B cell (primary cell): ENCODE measurements around the gene RTN4RL1. TPM values are rescaled to one million over a fixed set of nuclear protein-coding genes. Genes with fewer than 3 reads are reported as not detected.

ENCODE experiments used
- ATAC-seq: fragments of 200-7000 bp; cut with Tn5 transposase; one replicate; pipeline ENCODE4 v1.10.0; 2021; ENCODE audit warnings: low read depth, mild to moderate bottlenecking, moderate number of reproducible peaks, moderate library complexity
- CTCF ChIA-PET: fragments of 350-600 bp; sonication (Branson Sonifier 250); formaldehyde crosslinking; loops from one replicate; lab custom pipeline; 2021; ENCODE audit warnings: antibody characterized with exemption, inconsistent platforms; lab: Charles Lee
- POLR2A ChIA-PET: fragments of 350-600 bp; sonication (Branson Sonifier 250); formaldehyde crosslinking; loops from one replicate; lab custom pipeline; 2021; ENCODE audit warnings: antibody characterized with exemption; lab: Charles Lee
- DNase-seq: peaks from one replicate; pipeline ENCODE4 v3.0.0; 2013
- H2AFZ ChIP-seq: 2 replicates; pipeline ENCODE4 v1.6.1; 2012; ENCODE audit warnings: mild to moderate bottlenecking, low read depth, low read length; ENCODE audit not compliant: insufficient read depth, poor library complexity, severe bottlenecking
- H3K27ac ChIP-seq, 2 donors: 1 replicate in 1 of 2; 2 replicates in 1 of 2; pipeline ENCODE4 v1.5.1; 2012 to 2013; ENCODE audit warnings: low read length in 2 of 2, mild to moderate bottlenecking in 2 of 2, moderate library complexity in 1 of 2
- H3K27me3 ChIP-seq, 4 experiments: fragments of 200-600 bp in 1 of 4; sonication (generic) in 1 of 4; replicated peaks in 1 of 4; 1 replicate in 2 of 4; 2 replicates in 2 of 4; pipeline versions ENCODE4 v1.6.1 to v1.7.0; 2013 to 2016; ENCODE audit warnings: low read length in 3 of 4, mild to moderate bottlenecking in 2 of 4, mixed read lengths in 1 of 4, moderate library complexity in 1 of 4; ENCODE audit not compliant: insufficient read depth in 4 of 4, control insufficient read depth in 3 of 4; ENCODE audit errors: control extremely low read depth in 1 of 4
- H3K36me3 ChIP-seq, 2 experiments: replicated peaks in 1 of 2; 1 replicate in 1 of 2; 2 replicates in 1 of 2; pipeline versions ENCODE4 v1.6.1 to v1.7.1; 2013; ENCODE audit warnings: low read length in 1 of 2; ENCODE audit not compliant: insufficient read depth in 2 of 2, control insufficient read depth in 1 of 2; ENCODE audit errors: control extremely low read depth in 1 of 2, extremely low read depth in 1 of 2
- H3K4me1 ChIP-seq, 2 donors: fragments of 200-600 bp in 1 of 2; sonication (generic) in 1 of 2; 1 replicate in 1 of 2; 2 replicates in 1 of 2; pipeline versions ENCODE4 v1.5.1 to v1.6.1; 2013 to 2017; ENCODE audit warnings: low read length in 2 of 2; ENCODE audit not compliant: control insufficient read depth in 2 of 2, insufficient read depth in 2 of 2
- H3K4me2 ChIP-seq: replicated peaks from 2 replicates; pipeline ENCODE3; 2012; ENCODE audit warnings: mild to moderate bottlenecking, low read depth, low read length; ENCODE audit not compliant: poor library complexity, severe bottlenecking
- H3K4me3 ChIP-seq, 5 experiments: fragments of 200-600 bp in 1 of 5; sonication (generic) in 1 of 5; 1 replicate in 3 of 5; 2 replicates in 2 of 5; pipeline versions ENCODE4 v1.5.1 to v1.7.0; 2011 to 2016; ENCODE audit warnings: low read length in 4 of 5, mild to moderate bottlenecking in 4 of 5, low read depth in 2 of 5, control low read depth in 1 of 5, moderate library complexity in 1 of 5; ENCODE audit not compliant: insufficient read depth in 1 of 5; ENCODE audit errors: control extremely low read depth in 1 of 5, extremely low read depth in 1 of 5
- H3K79me2 ChIP-seq: fragments of 200-600 bp; sonication (generic); one replicate; pipeline ENCODE4 v1.6.0; 2016; ENCODE audit warnings: low read length; ENCODE audit not compliant: control insufficient read depth, insufficient read depth
- H3K9ac ChIP-seq: fragments of 200-600 bp; sonication (generic); 2 replicates; pipeline ENCODE4 v1.6.1; 2017; ENCODE audit warnings: mild to moderate bottlenecking, low read length, moderate library complexity
- H3K9me3 ChIP-seq, 3 donors: one replicate each; pipeline versions ENCODE4 v1.6.1 to v1.7.1; 2013; ENCODE audit warnings: low read length in 2 of 3; ENCODE audit not compliant: control insufficient read depth in 2 of 3, insufficient read depth in 1 of 3; ENCODE audit errors: control extremely low read depth in 1 of 3
- H4K20me1 ChIP-seq: 2 replicates; pipeline ENCODE4 v1.6.0; 2012; ENCODE audit warnings: mild to moderate bottlenecking, low read length; ENCODE audit not compliant: insufficient read depth, control insufficient read depth, poor library complexity, severe bottlenecking
- H3K27ac Mint-ChIP-seq: one replicate; pipeline ENCODE4 v1.8.0; 2021; ENCODE audit warnings: mixed read lengths
- H3K27me3 Mint-ChIP-seq: one replicate; pipeline ENCODE4 v1.8.0; 2021; ENCODE audit warnings: mixed read lengths
- H3K4me1 Mint-ChIP-seq: one replicate; pipeline ENCODE4 v1.8.0; 2021; ENCODE audit warnings: mixed read lengths
- H3K4me3 Mint-ChIP-seq: one replicate; pipeline ENCODE4 v1.8.0; 2021; ENCODE audit warnings: mixed read lengths
- H3K9me3 Mint-ChIP-seq: one replicate; pipeline ENCODE4 v1.8.0; 2022; ENCODE audit warnings: mixed read lengths; ENCODE audit not compliant: insufficient read depth
- CTCF ChIP-seq: fragments of 200-600 bp; IDR thresholded peaks from one replicate; pipeline ENCODE4 v1.8.0; 2022; ENCODE audit warnings: antibody characterized with exemption, mild to moderate bottlenecking
- EZH2 ChIP-seq: IDR thresholded peaks from 2 replicates; pipeline ENCODE4 v1.6.1; 2012; ENCODE audit warnings: borderline replicate concordance, low read depth, mild to moderate bottlenecking, moderate library complexity, low read length; ENCODE audit not compliant: insufficient read depth, poor library complexity, severe bottlenecking
- WGBS: methylation state at CpG from one replicate; pipeline ENCODE4 v1.1.5; 2013; ENCODE audit warnings: missing lambda C conversion rate; ENCODE audit not compliant: insufficient coverage; 5-methylcytosine and 5-hydroxymethylcytosine counted together
- intact Hi-C: fragments of 100-400 bp; cut with micrococcal nuclease; formaldehyde crosslinking; loops from one replicate; pipeline ENCODE4 v1.10.0; 2022
- polyA plus RNA-seq: library from polyadenylated mRNA; depleted of rRNA; stranded (reverse); fragments of >200 nt; gene quantifications from 2 replicates; pipeline ENCODE4 v1.2.3, GENCODE V29; 2012
- total RNA-seq, 2 donors: library from RNA; stranded (reverse); fragments of 120-200 nt in 1 of 2; gene quantifications; 1 replicate in 1 of 2; 2 replicates in 1 of 2; pipeline versions ENCODE4 v1.2.3 to v1.2.4, GENCODE V29; 2013 to 2022

RTN4RL1 gene
- total and polyA plus RNA-seq, 2 donors (not counting 1 experiment from before 2014, with no cell fraction given) = 0.03 to 0.07 TPM

DNA sequence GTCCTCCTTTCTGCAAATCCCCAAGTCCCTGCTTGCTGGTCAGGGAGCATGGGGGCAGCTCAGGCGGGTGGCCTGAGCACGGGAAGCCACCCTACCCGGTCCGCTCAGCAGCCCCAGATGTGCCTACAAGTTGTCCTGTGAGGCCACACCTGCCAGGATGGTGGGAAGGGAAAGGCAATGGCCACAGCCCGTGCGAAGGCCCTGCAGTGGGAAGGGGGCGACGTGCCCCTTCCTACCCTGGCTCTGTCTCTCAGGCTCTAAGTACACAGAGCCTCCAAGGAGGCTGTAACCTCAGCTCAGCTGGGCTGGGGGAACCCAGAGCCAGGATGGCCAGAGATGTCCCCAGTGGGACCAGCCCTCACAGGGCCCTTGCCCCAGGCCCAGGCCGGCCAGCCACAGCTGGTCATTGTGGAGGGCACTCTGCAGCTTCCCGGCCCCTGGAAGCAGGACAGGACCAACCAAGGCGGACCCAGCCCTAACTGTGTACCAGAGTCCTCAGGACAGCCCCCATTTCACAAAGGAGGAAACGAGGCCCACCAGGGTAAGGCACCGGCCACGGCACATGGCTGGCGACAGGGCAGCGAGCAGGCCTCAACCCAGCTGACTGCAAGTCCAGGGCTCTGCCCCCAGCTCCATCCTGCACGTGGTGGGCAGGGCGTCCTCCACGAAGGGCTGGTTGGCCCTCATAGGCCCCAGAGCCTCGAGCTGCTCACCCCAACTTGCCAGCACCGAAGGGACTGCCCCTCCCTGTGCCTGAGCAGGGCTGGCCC is 82.3 kb downstream of the RTN4RL1 start:
- no peak for ATAC-seq
- no peaks in the 10 kb centered on the region for H3K27me3 Mint-ChIP-seq
- no peaks in the 10 kb centered on the region for H3K4me1 Mint-ChIP-seq
- no peak overlapping the region for H2AFZ ChIP-seq
- no peak overlapping the region for H3K4me2 ChIP-seq
- H3K4me3 ChIP-seq = no peak overlapping the region
- ChIA-PET POLR2A (no interaction called here), CTCF (no interaction called here)
- no peaks in the 10 kb centered on the region for H3K9me3 ChIP-seq
- H4K20me1 ChIP-seq = no peaks in the 10 kb centered on the region
- no peaks in the 10 kb centered on the region for H3K9me3 Mint-ChIP-seq
- H3K36me3 ChIP-seq = no peaks in the 10 kb centered on the region
- no peak for DNase-seq
- no peak overlapping the region for H3K27ac ChIP-seq
- H3K9ac ChIP-seq = no peak overlapping the region
- TF ChIP-seq CTCF (no peak), EZH2 (no peak)
- H3K79me2 ChIP-seq = no peaks in the 10 kb centered on the region
- H3K27me3 ChIP-seq = no peaks in the 10 kb centered on the region
- H3K4me3 Mint-ChIP-seq = no peak overlapping the region
- H3K27ac Mint-ChIP-seq = no peak overlapping the region
- intact Hi-C loops = no loop called here
- H3K4me1 ChIP-seq = no peaks in the 10 kb centered on the region
- 83% methylated on average over 17 of the region's 21 CpGs for WGBS

DNA sequence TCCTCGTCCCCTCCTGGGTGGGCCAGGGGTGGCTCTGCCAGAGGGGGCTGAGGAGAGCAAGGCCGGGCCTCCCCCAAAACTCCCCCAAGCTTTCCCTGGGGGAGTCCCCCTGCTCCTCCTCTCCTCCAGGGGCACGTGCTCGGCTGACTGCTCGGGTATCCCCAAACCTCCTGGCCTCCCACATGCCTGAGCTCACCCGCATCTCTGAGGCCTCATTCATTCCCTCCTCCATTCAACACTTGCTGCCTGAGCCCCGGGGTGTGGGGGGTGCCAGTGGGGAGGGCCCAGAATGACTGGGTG is 83.1 kb downstream of the RTN4RL1 start:
- Histone ChIP-seq H3K79me2 (no peaks in the 10 kb centered on the region), H3K27me3 (no peaks in the 10 kb centered on the region), H4K20me1 (no peaks in the 10 kb centered on the region), H3K9ac (no peak overlapping the region), H3K36me3 (no peaks in the 10 kb centered on the region), H2AFZ (no peak overlapping the region), H3K4me2 (no peak overlapping the region), H3K27ac (no peak overlapping the region), H3K4me3 (no peak overlapping the region), H3K9me3 (no peaks in the 10 kb centered on the region), H3K4me1 (no peaks in the 10 kb centered on the region)
- no peaks in the 10 kb centered on the region for H3K4me1 Mint-ChIP-seq
- H3K4me3 Mint-ChIP-seq = no peak overlapping the region
- WGBS = 78% methylated on average over 2 of the region's 7 CpGs
- intact Hi-C loops = no loop called here
- H3K27ac Mint-ChIP-seq = no peak overlapping the region
- ChIA-PET CTCF (no interaction called here), POLR2A (no interaction called here)
- no peaks in the 10 kb centered on the region for H3K9me3 Mint-ChIP-seq
- no peak for ATAC-seq
- no peaks in the 10 kb centered on the region for H3K27me3 Mint-ChIP-seq
- DNase-seq = no peak
- no peak for TF ChIP-seq CTCF
- TF ChIP-seq EZH2 = no peak
